Activated T-cell treated with anti-CD3 and anti-CD28 coated beads, Interleukin-2, amount 50 U/mL, for 1 hour (primary cell): Measurements from ENCODE around the gene TESMIN.

Source experiments
- DNase-seq: peaks from one replicate; pipeline ENCODE4 v3.0.0-alpha.2; 2020

The TESMIN gene

GRCh38 chr11:68658097-68658496, 93.2 kb downstream of the TESMIN start:
- DNase-seq = no peak
